C4-2B (cell line): ENCODE data around the gene XPO4.

Experiments used
- H3K27ac ChIP-seq: fragments of 450-650 bp; 2 replicates; pipeline ENCODE4 v1.5.1; 2017
- ZFX ChIP-seq: fragments of 450-650 bp; IDR thresholded peaks from 2 replicates; pipeline ENCODE4 v1.6.1; 2017
- TF ChIP-seq, protein P1 (sequence below): fragments of 450-650 bp; conservative IDR thresholded peaks from 2 replicates; pipeline ENCODE4 v1.5.1; 2017; ENCODE audit warnings: mild to moderate bottlenecking

The XPO4 gene

DNA sequence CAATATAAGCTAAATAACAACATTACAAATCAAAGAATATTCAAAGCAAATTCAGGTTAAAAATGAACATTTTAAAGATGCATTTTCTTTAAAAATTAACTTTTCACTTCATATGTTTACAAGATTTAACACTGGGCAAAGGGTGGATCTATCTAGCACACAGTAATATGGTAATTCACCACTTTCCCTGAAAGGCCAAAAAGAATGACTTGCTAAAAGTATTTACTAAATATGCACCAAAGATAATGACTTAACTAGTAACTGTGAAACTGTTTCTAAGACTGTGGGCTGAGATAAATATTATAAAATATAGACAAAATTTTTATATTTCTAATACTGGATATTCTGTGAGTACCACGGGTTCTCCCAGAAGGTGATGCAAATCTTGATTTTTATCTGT is 124.2 kb downstream of the XPO4 start:
- no peak overlapping the region for H3K27ac ChIP-seq
- no peak for TF ChIP-seq ZFX
- TF ChIP-seq, protein P1, sequence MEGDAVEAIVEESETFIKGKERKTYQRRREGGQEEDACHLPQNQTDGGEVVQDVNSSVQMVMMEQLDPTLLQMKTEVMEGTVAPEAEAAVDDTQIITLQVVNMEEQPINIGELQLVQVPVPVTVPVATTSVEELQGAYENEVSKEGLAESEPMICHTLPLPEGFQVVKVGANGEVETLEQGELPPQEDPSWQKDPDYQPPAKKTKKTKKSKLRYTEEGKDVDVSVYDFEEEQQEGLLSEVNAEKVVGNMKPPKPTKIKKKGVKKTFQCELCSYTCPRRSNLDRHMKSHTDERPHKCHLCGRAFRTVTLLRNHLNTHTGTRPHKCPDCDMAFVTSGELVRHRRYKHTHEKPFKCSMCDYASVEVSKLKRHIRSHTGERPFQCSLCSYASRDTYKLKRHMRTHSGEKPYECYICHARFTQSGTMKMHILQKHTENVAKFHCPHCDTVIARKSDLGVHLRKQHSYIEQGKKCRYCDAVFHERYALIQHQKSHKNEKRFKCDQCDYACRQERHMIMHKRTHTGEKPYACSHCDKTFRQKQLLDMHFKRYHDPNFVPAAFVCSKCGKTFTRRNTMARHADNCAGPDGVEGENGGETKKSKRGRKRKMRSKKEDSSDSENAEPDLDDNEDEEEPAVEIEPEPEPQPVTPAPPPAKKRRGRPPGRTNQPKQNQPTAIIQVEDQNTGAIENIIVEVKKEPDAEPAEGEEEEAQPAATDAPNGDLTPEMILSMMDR = no peak

DNA sequence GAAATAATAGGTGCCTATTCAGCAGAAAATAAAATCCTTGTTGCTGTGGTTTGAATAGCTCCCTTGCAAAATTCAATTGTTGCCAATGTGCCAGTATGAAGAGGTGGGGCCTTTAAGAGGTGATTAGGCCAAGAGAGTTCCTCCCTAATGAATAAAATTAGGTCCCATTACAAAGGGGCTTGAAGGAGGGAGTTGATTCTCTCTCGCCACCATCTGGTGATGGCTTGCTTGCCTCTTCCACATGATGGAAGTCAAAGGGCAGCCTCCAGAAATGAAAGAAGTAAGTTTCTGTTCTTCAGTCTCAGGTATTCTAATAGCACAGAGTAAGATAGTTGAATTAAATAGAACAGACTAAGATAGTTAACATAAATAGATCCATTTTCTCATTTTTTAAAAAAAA is 125.8 kb downstream of the XPO4 start:
- no peak overlapping the region for H3K27ac ChIP-seq
- no peak for TF ChIP-seq ZFX
- TF ChIP-seq, protein P1 = 0 out of 2 replicates have a peak, but pooled peaks have one; percentile 2

DNA sequence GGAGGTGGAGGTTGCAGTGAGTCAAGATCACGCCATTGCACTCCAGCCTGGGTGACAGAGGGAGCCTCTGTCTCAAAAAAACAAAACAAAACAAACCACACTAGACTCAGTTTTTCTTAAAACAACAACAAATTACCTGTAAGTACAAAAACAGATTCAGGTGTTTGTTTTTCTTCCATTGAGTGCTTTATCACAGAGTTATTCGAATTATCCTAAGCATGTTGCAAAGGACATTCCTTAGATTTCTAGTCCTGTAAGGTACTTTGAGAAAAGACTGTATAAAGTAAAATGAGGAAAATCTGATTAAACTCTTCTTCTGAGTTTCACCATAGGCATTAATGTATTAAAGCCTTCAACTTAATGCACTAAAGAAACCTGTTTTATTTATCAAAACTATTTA is 126.6 kb downstream of the XPO4 start:
- TF ChIP-seq, protein P1 = no peak
- TF ChIP-seq ZFX = no peak
- no peak overlapping the region for H3K27ac ChIP-seq

DNA sequence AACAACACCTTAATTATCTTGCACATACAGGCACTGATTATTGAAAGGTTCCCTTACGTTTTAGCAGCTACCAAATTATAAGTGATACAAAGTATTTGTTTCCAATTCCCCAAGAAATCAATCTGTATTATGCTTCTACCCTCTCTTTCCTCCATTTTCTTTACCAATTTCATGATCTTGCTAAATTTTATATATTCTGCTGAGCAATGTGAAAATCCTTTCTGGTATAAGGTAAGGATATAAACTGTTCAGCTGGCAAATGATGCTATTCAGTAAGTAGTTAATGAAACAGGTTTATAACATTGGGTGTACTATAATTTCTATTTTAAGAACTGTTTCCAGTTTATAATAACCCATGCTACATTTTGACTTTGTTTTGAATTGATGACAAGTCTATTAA is 127.8 kb downstream of the XPO4 start:
- H3K27ac ChIP-seq = no peak overlapping the region
- no peak for TF ChIP-seq ZFX
- TF ChIP-seq, protein P1 = no peak

DNA sequence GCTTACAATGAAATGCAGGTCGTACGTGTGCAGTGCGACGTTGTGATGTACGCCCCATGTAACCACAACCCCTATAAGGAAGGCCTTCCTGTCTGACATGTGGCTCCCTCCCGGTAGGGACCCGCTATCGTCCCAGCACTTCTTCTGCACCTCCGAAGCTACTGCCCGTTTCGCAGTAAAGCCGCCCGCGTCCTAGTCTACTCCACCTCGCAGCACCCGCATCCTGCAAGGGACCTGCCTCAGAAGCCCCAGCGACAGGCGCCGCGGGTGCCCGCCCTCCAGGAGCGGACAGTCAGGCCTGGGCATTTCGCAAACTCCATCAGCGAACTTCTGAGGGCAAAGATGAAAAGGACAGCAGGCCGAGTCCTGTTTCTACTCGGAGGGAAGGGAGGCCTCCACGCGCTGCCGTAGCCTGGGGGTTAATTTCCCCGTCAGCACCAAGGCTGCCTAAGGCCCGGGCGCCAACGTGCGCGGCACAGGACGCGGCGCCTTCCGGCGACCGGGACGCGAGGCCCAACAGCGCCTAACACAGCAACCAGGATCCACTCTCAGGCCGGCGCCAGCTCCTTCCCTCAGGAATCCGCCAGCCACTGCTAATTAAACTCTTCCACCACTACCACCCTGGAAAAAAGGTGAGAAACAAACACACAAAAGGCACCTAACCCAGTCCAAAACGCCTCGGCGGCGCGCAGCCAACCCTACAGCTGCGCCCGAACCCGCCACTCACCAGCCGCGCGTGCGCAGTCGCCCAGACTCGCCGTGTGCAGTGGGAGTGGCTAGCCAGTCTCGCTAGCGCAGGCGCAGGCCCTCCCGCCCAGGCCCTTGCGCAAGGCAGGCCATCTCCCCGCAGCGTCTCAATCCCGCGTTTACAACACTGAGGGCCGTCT is 129.1 kb downstream of the XPO4 start, which contains the start of gene EEF1AKMT1:
Gene EEF1AKMT1 (minus strand): TSS at position 768 of the 887 bp plus-strand sequence. CDS start 16,363 bp downstream, outside the sequence.
- TF ChIP-seq ZFX = peak; percentile 99
- TF ChIP-seq, protein P1 = no peak
- peak within 1 kb of the TSS; percentile 92 for H3K27ac ChIP-seq

DNA sequence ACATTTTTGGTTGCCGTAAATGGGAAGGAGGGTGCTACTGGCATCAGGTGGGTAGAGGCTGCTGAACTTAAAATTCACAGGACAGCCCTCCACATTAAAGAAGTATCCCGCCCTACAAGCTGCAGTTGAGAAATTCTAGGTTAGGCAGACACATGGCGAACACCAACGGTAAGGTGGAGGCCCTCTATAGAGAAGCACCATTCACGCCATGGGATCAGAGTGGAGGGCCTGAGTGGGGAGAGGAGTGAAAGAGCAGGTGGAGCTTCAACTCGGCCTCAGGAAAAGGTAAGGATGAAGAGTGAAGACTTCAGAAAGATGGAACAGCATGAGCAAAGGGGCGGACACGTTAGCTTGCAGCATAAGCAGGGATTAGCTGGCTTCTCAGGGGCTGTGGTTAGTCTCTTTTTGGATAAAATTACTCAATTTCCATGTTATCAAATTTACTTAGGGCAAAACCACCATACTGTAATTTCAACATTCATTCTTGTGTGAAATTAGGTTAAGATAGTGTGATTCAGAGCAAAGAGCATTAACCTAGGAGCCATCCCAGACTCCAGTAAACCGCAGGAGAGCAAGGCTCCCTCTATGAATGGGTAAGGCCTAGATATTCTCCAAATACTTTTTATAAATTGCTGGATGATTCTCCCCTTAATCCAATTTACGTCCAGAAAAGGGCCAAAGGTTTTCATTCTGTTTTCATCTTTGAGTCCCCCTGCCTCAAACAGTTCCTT is 130.0 kb downstream of the XPO4 start:
- H3K27ac ChIP-seq = peak overlapping the region; percentile 92
- TF ChIP-seq ZFX = no peak
- TF ChIP-seq, protein P1 = no peak

DNA sequence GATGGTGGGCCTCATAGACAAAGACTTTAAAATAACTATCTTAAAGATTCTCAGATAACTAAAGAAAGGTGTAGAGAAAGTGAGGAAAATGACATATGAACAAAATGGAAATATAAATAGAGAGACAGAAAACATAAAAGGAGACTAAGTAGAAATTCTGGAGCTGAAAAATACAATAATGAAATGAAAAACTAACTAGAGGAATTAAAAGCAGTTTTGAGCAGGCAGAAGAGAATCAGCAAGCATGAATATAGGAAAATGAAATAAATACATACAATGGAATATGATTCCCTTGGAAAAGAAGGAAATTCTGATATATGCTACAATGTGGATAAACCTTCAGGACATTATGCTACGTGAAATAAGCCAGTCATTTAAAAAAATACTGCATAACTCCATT is 132.7 kb downstream of the XPO4 start:
- TF ChIP-seq ZFX = no peak
- TF ChIP-seq, protein P1 = no peak
- H3K27ac ChIP-seq = no peak overlapping the region
